BJ (cell line): Measurements from ENCODE around the gene DDX25. TPM values are rescaled to one million over a fixed set of nuclear protein-coding genes. Genes with fewer than 3 reads are reported as not detected.

Experiments
- CTCF ChIA-PET: fragments of 350-600 bp; formaldehyde crosslinking; extraction: SDS; loops from one replicate; lab custom pipeline; 2021; ENCODE audit warnings: antibody characterized with exemption, inconsistent platforms; lab: Yijun Ruan, JAX
- POLR2A ChIA-PET: fragments of 300-600 bp; sonication (Branson Sonifier 250); formaldehyde crosslinking; extraction: SDS; loops from one replicate; lab custom pipeline; 2021; ENCODE audit warnings: antibody characterized with exemption; lab: Charles Lee
- DNase-seq: peaks from one replicate; pipeline ENCODE4 v3.0.0-alpha.2; 2011; ENCODE audit warnings: low read depth
- H3K27me3 ChIP-seq: 2 replicates; pipeline ENCODE4 v1.6.0; 2011; ENCODE audit warnings: low read length; ENCODE audit not compliant: control insufficient read depth, insufficient read depth
- H3K36me3 ChIP-seq: 2 replicates; pipeline ENCODE4 v1.5.1; 2011; ENCODE audit warnings: low read length; ENCODE audit not compliant: control insufficient read depth, insufficient read depth
- H3K4me3 ChIP-seq: 2 replicates; pipeline ENCODE4 v1.5.1; 2011; ENCODE audit warnings: low read depth, mild to moderate bottlenecking, control low read depth, low read length
- polyA plus RNA-seq: library from polyadenylated mRNA; depleted of rRNA; stranded (reverse); fragments of >200 nt; gene quantifications from 2 replicates; pipeline ENCODE4 v1.2.3, GENCODE V29; 2011
- TF ChIP-seq, protein P1 (sequence below): IDR thresholded peaks from 2 replicates; pipeline ENCODE4 v1.5.1; 2011; ENCODE audit warnings: low read depth, mild to moderate bottlenecking, control low read depth, inconsistent platforms, low read length, moderate library complexity; ENCODE audit not compliant: insufficient read depth

The DDX25 gene
- polyA plus RNA-seq, 1 experiment: not detected

DNA sequence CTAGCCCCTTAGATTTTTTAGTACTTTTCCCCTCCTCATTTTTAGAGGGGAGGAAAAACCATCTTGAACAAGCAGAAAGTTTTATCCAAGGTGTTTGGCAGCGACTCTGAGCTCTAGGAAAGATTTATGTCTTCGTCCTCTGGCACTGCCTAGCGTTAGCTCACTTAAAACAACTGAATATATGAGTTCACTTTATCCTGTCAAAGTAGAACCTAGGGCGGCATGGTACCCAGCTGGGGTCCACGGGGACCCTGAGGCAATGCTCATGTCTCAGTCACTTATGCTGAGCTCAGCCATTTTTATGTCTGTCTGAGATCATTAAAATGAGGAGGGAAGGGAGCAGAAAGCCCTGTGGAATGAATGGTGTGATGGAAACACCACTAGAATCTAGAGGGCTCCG, 27.4 kb downstream of the DDX25 start:
- ChIA-PET POLR2A (no interaction called here), CTCF (interaction anchor here (0.9 to 2.0 kb wide), 7 partner anchors 8 to 266 kb away, joined by 3 to 10 read pairs (median 5); no protein-coding TSS in a partner anchor)
- Histone ChIP-seq H3K36me3 (no peaks in the 10 kb centered on the region), H3K4me3 (no peak overlapping the region), H3K27me3 (peaks cover 7% of the 10 kb centered on the region; the same call in 1 of the 2 replicates)
- DNase-seq: no peak
- TF ChIP-seq, protein P1, sequence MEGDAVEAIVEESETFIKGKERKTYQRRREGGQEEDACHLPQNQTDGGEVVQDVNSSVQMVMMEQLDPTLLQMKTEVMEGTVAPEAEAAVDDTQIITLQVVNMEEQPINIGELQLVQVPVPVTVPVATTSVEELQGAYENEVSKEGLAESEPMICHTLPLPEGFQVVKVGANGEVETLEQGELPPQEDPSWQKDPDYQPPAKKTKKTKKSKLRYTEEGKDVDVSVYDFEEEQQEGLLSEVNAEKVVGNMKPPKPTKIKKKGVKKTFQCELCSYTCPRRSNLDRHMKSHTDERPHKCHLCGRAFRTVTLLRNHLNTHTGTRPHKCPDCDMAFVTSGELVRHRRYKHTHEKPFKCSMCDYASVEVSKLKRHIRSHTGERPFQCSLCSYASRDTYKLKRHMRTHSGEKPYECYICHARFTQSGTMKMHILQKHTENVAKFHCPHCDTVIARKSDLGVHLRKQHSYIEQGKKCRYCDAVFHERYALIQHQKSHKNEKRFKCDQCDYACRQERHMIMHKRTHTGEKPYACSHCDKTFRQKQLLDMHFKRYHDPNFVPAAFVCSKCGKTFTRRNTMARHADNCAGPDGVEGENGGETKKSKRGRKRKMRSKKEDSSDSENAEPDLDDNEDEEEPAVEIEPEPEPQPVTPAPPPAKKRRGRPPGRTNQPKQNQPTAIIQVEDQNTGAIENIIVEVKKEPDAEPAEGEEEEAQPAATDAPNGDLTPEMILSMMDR: no peak

DNA sequence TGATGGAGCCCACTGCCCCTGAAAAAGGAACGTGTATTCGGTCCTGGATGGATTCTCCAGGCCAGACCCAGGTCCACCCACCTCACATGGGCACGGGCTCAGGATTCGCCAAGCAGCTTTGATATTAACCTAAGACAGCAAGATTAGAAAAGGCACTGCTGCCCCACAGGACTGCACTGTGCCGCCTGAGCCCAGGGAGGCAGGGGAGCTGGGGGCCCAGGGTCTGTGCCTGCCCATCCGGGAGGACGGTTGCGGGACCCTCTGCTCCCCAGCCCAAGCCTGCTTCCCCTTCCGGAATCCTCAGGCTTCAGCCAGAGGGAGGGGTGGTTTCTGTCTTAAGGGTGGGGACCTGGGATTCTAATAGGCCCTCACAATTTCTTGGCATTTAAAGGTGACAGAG, 28.0 kb downstream of the DDX25 start:
- TF ChIP-seq, protein P1: no peak
- CTCF ChIA-PET: interaction anchor here (0.8 to 2.0 kb wide), 8 partner anchors 9 to 266 kb away, joined by 3 to 10 read pairs (median 4); no protein-coding TSS in a partner anchor
- no peaks in the 10 kb centered on the region for H3K36me3 ChIP-seq
- no peak for DNase-seq
- peaks cover 7% of the 10 kb centered on the region; the same call in 1 of the 2 replicates for H3K27me3 ChIP-seq
- no peak overlapping the region for H3K4me3 ChIP-seq
- POLR2A ChIA-PET: no interaction called here

DNA sequence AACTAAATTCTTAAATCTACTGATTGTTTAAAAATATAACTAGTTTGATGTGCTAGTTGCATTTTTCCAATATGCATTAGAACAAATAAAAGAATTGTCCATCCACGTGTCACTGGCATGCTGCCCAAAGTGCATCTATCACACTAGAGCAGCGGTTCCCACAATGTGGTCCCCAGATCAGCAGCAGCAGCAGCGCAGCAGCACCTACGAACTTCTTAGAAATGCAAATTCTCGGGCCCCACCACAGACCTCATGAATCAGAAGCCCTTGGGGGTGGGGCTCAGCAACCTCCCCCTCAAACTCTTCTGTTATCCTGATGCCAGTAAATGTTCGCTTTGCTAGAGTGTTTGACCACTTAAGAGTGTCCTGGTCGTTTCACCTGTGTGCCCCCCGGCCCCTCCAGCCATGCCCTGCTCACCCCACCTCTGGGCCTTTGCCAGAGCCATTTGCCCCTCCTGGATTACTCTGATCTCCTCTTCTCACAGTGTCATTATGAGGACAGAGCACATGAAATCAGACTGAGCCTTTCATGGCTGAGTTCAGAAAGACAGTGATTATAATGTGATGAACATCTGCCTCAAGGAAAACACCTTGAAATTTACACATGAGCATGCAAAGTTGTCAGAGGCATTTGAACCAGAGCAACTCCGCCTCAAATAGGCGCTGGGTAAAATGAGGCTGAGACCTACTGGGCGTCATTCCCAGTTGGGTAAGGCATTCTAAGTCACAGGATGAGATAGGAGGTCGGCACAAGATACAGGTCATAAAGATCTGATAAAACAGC, 28.9 kb downstream of the DDX25 start:
- ChIA-PET CTCF (interaction anchor here (0.8 to 2.0 kb wide), 3 partner anchors 9 to 52 kb away, joined by 3 to 10 read pairs (median 8); no protein-coding TSS in a partner anchor), POLR2A (no interaction called here)
- DNase-seq: no peak
- Histone ChIP-seq H3K27me3 (peaks cover 7% of the 10 kb centered on the region; the same call in 1 of the 2 replicates), H3K4me3 (no peak overlapping the region), H3K36me3 (no peaks in the 10 kb centered on the region)
- TF ChIP-seq, protein P1: no peak

DNA sequence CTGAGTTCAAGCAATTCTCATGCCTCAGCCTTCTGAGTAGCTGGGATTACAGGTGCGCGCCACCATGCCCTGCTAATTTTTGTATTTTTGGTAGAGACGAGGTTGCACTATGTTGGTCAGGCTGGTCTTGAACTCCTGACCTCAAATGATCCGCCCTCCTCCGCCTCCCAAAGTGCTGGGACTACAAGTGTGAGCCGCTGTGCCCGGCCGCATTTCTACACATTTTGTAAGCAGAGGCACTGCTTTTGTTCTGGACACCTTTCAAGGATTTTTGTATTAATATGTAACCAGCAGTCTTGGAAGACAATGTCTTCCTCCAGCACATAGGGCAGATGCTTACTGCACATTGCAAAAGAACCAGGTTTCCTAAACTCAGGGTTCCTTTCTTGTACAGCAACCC, 30.2 kb downstream of the DDX25 start:
- Histone ChIP-seq H3K27me3 (peaks cover 7% of the 10 kb centered on the region; the same call in 1 of the 2 replicates), H3K4me3 (no peak overlapping the region), H3K36me3 (no peaks in the 10 kb centered on the region)
- TF ChIP-seq, protein P1: no peak
- DNase-seq: no peak
- POLR2A ChIA-PET: no interaction called here
- CTCF ChIA-PET: no interaction called here

DNA sequence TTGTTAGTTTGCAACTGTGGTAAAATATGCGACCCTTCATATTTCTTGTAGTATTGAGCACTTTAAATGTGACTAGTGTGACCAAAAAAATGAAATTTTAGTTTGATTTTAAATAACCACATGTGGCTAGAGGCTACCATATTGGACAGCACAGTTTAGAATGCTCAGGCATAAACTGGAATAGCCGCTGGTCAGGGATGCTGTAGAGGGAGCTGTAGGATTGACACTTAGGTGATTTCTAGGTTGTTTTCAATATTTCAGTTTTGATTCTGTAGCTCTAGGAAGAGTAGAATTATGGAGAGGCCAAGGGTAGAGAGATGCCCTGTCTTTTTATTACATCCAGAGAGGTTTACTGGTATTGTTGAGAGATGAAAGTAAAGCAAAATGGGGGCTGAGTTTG, 30.7 kb downstream of the DDX25 start:
- POLR2A ChIA-PET: no interaction called here
- CTCF ChIA-PET: no interaction called here
- H3K36me3 ChIP-seq: no peaks in the 10 kb centered on the region
- H3K27me3 ChIP-seq: peaks cover 7% of the 10 kb centered on the region; the same call in 1 of the 2 replicates
- no peak for DNase-seq
- no peak overlapping the region for H3K4me3 ChIP-seq
- TF ChIP-seq, protein P1: no peak
